HepG2 (cell line): ENCODE data around the gene YY1. TPM values are rescaled to one million over a fixed set of nuclear protein-coding genes. Genes with fewer than 3 reads are reported as not detected.

Experiments used
- ARNT ChIP-seq: fragments of 450-650 bp; IDR thresholded peaks from 2 replicates; pipeline ENCODE4 v1.6.1; 2017
- ISL2 ChIP-seq: sonication (generic); formaldehyde crosslinking; IDR thresholded peaks from 2 replicates; pipeline ENCODE4 v1.5.0; 2020; ENCODE audit warnings: missing genetic modification reagents
- KLF11 ChIP-seq: IDR thresholded peaks from 2 replicates; pipeline ENCODE4 v1.6.1; 2016; ENCODE audit warnings: missing compliant biosample characterization
- MAFK ChIP-seq, 2 experiments: IDR thresholded peaks in 1 of 2; conservative IDR thresholded peaks in 1 of 2; 2 replicates each; pipeline ENCODE4 v1.6.1; 2011; ENCODE audit warnings: improper control_type of control experiment in 2 of 2, low read length in 2 of 2
- MAZ ChIP-seq, 2 experiments: sonication (generic) in 1 of 2; formaldehyde crosslinking in 1 of 2; IDR thresholded peaks; 2 replicates each; pipeline versions ENCODE4 v1.5.0 to v1.6.1; 2012 to 2020; ENCODE audit warnings: low read depth in 2 of 2, mild to moderate bottlenecking in 2 of 2, borderline replicate concordance in 1 of 2, improper control_type of control experiment in 1 of 2, low read length in 1 of 2, missing genetic modification reagents in 1 of 2, moderate library complexity in 1 of 2
- NAIF1 ChIP-seq: sonication (generic); formaldehyde crosslinking; IDR thresholded peaks from 2 replicates; pipeline ENCODE4 v1.5.0; 2020; ENCODE audit warnings: mild to moderate bottlenecking, missing genetic modification reagents, borderline replicate concordance
- NFIC ChIP-seq: IDR thresholded peaks from 2 replicates; pipeline ENCODE4 v1.6.1; 2012; ENCODE audit warnings: mild to moderate bottlenecking, low read length, inconsistent platforms
- RAD21 ChIP-seq: fragments of 450-650 bp; formaldehyde crosslinking; IDR thresholded peaks from 2 replicates; pipeline ENCODE4 v1.5.0; 2020; ENCODE audit warnings: mild to moderate bottlenecking
- SRSF9 ChIP-seq: fragments of 200-400 bp; formaldehyde crosslinking; IDR thresholded peaks from 2 replicates; pipeline ENCODE4 v1.6.1; 2018; ENCODE audit warnings: borderline replicate concordance, mild to moderate bottlenecking, low read depth, low read length; ENCODE audit not compliant: insufficient read depth, poor library complexity, severe bottlenecking
- TBP ChIP-seq: sonication (generic); formaldehyde crosslinking; IDR thresholded peaks from 2 replicates; pipeline ENCODE4 v1.5.0; 2020; ENCODE audit warnings: missing genetic modification reagents
- WIZ ChIP-seq: sonication (generic); formaldehyde crosslinking; IDR thresholded peaks from 2 replicates; pipeline ENCODE4 v1.5.1; 2020; ENCODE audit warnings: mild to moderate bottlenecking, missing genetic modification reagents
- ZC3H13 ChIP-seq: sonication (generic); formaldehyde crosslinking; IDR thresholded peaks from 2 replicates; pipeline ENCODE4 v1.8.1; 2023; ENCODE audit warnings: mild to moderate bottlenecking, missing genetic modification reagents, moderate library complexity
- ZFAT ChIP-seq: sonication (generic); formaldehyde crosslinking; conservative IDR thresholded peaks from 2 replicates; pipeline ENCODE4 v1.8.1; 2023; ENCODE audit warnings: missing genetic modification reagents, inconsistent platforms
- ZFP36L2 ChIP-seq: sonication (generic); formaldehyde crosslinking; IDR thresholded peaks from 2 replicates; pipeline ENCODE4 v1.4.0; 2020; ENCODE audit warnings: missing genetic modification reagents
- ZMAT3 ChIP-seq: sonication (generic); formaldehyde crosslinking; conservative IDR thresholded peaks from 2 replicates; pipeline ENCODE4 v1.7.0; 2021; ENCODE audit warnings: missing genetic modification reagents
- ZNF251 ChIP-seq: sonication (generic); formaldehyde crosslinking; IDR thresholded peaks from 2 replicates; pipeline ENCODE4 v1.9.0; 2021; ENCODE audit warnings: mild to moderate bottlenecking, missing genetic modification reagents
- ZNF484 ChIP-seq: sonication (generic); formaldehyde crosslinking; IDR thresholded peaks from 2 replicates; pipeline ENCODE4 v1.5.1; 2020; ENCODE audit warnings: mild to moderate bottlenecking, low read depth, missing genetic modification reagents, borderline replicate concordance
- ZNF556 ChIP-seq: sonication (generic); formaldehyde crosslinking; IDR thresholded peaks from 2 replicates; pipeline ENCODE4 v1.4.0; 2020; ENCODE audit warnings: mild to moderate bottlenecking, missing genetic modification reagents, borderline replicate concordance
- ZNF572 ChIP-seq: sonication (generic); formaldehyde crosslinking; IDR thresholded peaks from 2 replicates; pipeline ENCODE4 v1.5.1; 2020; ENCODE audit warnings: mild to moderate bottlenecking, missing genetic modification reagents
- ZNF768 ChIP-seq: sonication (generic); formaldehyde crosslinking; IDR thresholded peaks from 2 replicates; pipeline ENCODE4 v1.4.0; 2020; ENCODE audit warnings: missing genetic modification reagents
- ZSCAN29 ChIP-seq: sonication (generic); formaldehyde crosslinking; conservative IDR thresholded peaks from 2 replicates; pipeline ENCODE4 v1.4.0; 2020; ENCODE audit warnings: mild to moderate bottlenecking, missing genetic modification reagents
- polyA plus RNA-seq, 8 experiments: library from polyadenylated mRNA; depleted of rRNA in 3 of 8; stranded (reverse) in 7 of 8; unstranded in 1 of 8; fragments of >200 nt; fragmentation: Illumina TruSeq in 4 of 8; extraction: Trizol in 4 of 8; gene quantifications; 2 replicates each; pipeline versions ENCODE4 v1.2.1 to v1.2.3, GENCODE V29; 2011 to 2016; ENCODE audit warnings: low read depth in 4 of 8, missing spikeins in 1 of 8, mixed read lengths in 1 of 8; ENCODE audit not compliant: insufficient read depth in 1 of 8
- total RNA-seq, 5 experiments: library from RNA; depleted of rRNA; stranded (reverse); fragments of >200 nt; fragmentation: Illumina TruSeq; extraction: Trizol; gene quantifications; 2 replicates each; pipeline ENCODE4 v1.2.3, GENCODE V29; 2016; ENCODE audit warnings: low read depth in 1 of 5
- TF ChIP-seq, protein P1 (sequence below): sonication (generic); formaldehyde crosslinking; IDR thresholded peaks from 2 replicates; pipeline ENCODE4 v1.8.1; 2023; ENCODE audit warnings: mild to moderate bottlenecking, moderate library complexity, missing genetic modification reagents
- TF ChIP-seq, protein P2 (sequence below): sonication (generic); formaldehyde crosslinking; IDR thresholded peaks from 2 replicates; pipeline ENCODE4 v1.5.0; 2020; ENCODE audit warnings: mild to moderate bottlenecking, missing genetic modification reagents, moderate library complexity

The YY1 gene
- total and polyA plus RNA-seq, 2 of the 13 experiments (the other 11 are each of a cell fraction or from before 2014, with no cell fraction given): 29.4 to 68.1 TPM

DNA sequence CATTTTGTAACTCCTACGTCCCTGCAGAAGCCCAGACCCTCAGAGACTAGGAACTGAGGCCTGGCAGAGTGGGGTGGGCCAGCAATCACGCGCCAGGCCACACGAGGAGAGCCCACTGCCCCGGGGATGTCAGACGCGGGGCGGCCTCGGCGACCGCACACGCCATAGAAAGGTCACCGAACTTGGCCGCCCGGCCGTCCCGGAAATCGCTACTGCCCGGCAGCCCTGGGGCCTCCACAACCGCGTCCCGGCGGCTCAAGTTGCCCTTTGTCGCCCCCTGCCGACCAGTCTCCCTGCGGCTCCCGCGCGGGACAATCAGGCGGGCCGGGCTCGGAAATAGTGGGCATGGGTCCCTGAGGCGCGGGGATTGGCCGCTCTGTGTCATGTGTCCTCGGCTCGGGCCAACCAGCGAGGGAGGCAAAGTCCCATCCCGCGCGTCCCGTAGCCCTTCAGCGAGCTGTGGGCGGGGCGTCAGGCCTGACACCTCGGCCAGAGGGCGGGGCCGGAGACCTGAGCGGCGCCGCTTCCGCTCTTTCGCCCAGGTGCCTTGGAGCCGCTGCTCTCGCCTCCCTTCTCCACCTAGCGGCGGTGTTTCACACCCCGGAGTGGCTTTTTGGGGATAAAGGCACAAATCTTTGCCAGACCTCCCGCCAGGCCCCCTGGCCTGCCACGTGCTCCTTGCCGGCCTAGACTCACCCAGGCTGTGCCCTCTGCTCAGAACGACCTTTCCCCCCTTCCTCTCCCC, 46.1 kb upstream of the YY1 start (continued):
- no peak; the same call in none of the 2 replicates for TF ChIP-seq ZSCAN29
- no peak for TF ChIP-seq NFIC
- peak; percentile 87 for TF ChIP-seq ZMAT3 (CRISPR knock-in tag)
- TF ChIP-seq ZNF484 (CRISPR knock-in tag): no peak
- no peak for TF ChIP-seq ZNF768 (CRISPR knock-in tag)
- no peak for TF ChIP-seq MAFK (conservative IDR thresholded peaks at IDR 0.05 in 1 of 2, IDR thresholded peaks at IDR 0.05 in 1 of 2; ENCODE audit: low read length in 2 of 2)
- TF ChIP-seq, protein P1, sequence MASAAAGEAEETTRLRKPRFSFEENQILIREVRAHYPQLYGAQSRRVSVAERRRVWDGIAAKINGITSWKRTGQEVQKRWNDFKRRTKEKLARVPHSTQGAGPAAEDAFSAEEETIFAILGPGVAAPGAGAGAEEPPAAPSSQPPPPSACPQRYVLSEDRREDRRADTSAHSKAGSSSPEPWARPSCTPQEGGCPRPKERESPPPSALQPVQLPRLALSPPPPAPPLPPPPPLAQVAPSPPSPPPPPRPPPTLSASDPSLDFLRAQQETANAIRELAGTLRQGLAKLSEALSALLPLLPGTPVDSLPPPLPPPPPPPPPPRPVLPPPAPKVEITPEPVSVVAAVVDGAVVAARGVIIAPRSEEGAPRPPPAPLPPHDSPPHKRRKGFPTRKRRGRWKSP: no peak
- TF ChIP-seq ZNF556: peak; percentile 95; the same call in 1 of the 2 replicates
- no peak for TF ChIP-seq ZNF251 (CRISPR knock-in tag)
- TF ChIP-seq NAIF1 (CRISPR knock-in tag): peak; percentile 31; the same call in 1 of the 2 replicates
- TF ChIP-seq ARNT: no peak
- TF ChIP-seq MAZ (IDR thresholded peaks at IDR 0.05; ENCODE audit: borderline replicate concordance, low read depth, low read length): peak; percentile 56; the same call in 1 of the 2 replicates
- TF ChIP-seq MAZ (CRISPR knock-in tag; IDR thresholded peaks at IDR 0.05; ENCODE audit: low read depth): peak; percentile 83
- TF ChIP-seq KLF11 (CRISPR knock-in tag): peak; percentile 81
- TF ChIP-seq SRSF9: no peak
- no peak for TF ChIP-seq ZFAT
- peak; percentile 26; the same call in 1 of the 2 replicates for TF ChIP-seq WIZ (CRISPR knock-in tag)
- peak; percentile 97 for TF ChIP-seq RAD21 (CRISPR knock-in tag)
- TF ChIP-seq, protein P2, sequence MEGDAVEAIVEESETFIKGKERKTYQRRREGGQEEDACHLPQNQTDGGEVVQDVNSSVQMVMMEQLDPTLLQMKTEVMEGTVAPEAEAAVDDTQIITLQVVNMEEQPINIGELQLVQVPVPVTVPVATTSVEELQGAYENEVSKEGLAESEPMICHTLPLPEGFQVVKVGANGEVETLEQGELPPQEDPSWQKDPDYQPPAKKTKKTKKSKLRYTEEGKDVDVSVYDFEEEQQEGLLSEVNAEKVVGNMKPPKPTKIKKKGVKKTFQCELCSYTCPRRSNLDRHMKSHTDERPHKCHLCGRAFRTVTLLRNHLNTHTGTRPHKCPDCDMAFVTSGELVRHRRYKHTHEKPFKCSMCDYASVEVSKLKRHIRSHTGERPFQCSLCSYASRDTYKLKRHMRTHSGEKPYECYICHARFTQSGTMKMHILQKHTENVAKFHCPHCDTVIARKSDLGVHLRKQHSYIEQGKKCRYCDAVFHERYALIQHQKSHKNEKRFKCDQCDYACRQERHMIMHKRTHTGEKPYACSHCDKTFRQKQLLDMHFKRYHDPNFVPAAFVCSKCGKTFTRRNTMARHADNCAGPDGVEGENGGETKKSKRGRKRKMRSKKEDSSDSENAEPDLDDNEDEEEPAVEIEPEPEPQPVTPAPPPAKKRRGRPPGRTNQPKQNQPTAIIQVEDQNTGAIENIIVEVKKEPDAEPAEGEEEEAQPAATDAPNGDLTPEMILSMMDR (CRISPR knock-in tag): peak; percentile 93
- 0 out of 2 replicates have a peak, but pooled peaks have one; percentile 66 for TF ChIP-seq ZC3H13
- peak; percentile 79 for TF ChIP-seq ISL2 (CRISPR knock-in tag)
- TF ChIP-seq ZNF572 (CRISPR knock-in tag): no peak; the same call in 1 of the 2 replicates
- TF ChIP-seq TBP (CRISPR knock-in tag): no peak
- no peak for TF ChIP-seq ZFP36L2 (CRISPR knock-in tag)
